ENCODE data around the gene CD58. TPM values are rescaled to one million over a fixed set of nuclear protein-coding genes. Genes with fewer than 3 reads are reported as not detected.
A peak's percentile ranks its signal among the peaks of the same experiment; 100 is the strongest.

The CD58 gene
- total RNA-seq, 1 experiment from 2014 or later: 8.2 TPM

DNA sequence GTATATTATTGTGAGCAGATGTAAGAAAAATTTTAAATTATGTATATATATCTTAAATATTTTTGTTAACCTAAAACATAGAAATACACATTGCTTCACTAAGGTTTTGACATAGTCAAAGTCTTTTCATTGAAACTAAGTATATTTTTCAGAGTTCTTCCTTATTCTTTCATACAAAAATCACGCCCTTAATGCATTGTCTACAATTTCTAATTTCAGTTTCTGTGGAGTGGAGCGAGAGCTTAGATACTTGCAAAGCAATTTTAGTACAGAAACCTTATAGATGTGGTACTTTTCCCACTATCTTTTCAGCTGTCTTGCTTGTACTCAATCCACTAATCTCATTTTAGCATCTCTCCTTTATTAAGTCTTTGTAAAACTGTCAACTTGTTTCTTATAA lies 63.2 kb downstream of the CD58 start:
- H3K4me3 ChIP-seq (ENCODE audit: low read depth, low read length, poor library complexity, severe bottlenecking): no peak overlapping the region
- CTCF ChIA-PET: no interaction called here
- intact Hi-C loops (cut with micrococcal nuclease; ENCODE audit: unreplicated experiment): no loop called here
- POLR2A ChIA-PET (ENCODE audit: low non-redundant PET): no interaction called here
- H3K36me3 ChIP-seq (ENCODE audit: insufficient read depth, low read length, poor library complexity, severe bottlenecking): no peaks in the 10 kb centered on the region
- BruUV-seq (replicated peaks): no TSS peak
- no peaks in the 10 kb centered on the region for H3K27me3 ChIP-seq (replicated peaks; ENCODE audit: insufficient read depth, low read depth, low read length, poor library complexity)
- H3K4me1 ChIP-seq (ENCODE audit: insufficient read depth, low read length, poor library complexity, severe bottlenecking): no peaks in the 10 kb centered on the region
- H3K9me3 ChIP-seq (ENCODE audit: low read depth, low read length, poor library complexity, severe bottlenecking): no peaks in the 10 kb centered on the region
- no peak for DNase-seq (ENCODE audit: low spot score)
- TF ChIP-seq EZH2 (IDR thresholded peaks at IDR 0.05; ENCODE audit: borderline replicate concordance, low read depth, low read length, poor library complexity, severe bottlenecking): no peak
- TF ChIP-seq, protein P1, sequence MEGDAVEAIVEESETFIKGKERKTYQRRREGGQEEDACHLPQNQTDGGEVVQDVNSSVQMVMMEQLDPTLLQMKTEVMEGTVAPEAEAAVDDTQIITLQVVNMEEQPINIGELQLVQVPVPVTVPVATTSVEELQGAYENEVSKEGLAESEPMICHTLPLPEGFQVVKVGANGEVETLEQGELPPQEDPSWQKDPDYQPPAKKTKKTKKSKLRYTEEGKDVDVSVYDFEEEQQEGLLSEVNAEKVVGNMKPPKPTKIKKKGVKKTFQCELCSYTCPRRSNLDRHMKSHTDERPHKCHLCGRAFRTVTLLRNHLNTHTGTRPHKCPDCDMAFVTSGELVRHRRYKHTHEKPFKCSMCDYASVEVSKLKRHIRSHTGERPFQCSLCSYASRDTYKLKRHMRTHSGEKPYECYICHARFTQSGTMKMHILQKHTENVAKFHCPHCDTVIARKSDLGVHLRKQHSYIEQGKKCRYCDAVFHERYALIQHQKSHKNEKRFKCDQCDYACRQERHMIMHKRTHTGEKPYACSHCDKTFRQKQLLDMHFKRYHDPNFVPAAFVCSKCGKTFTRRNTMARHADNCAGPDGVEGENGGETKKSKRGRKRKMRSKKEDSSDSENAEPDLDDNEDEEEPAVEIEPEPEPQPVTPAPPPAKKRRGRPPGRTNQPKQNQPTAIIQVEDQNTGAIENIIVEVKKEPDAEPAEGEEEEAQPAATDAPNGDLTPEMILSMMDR (conservative IDR thresholded peaks at IDR 0.05; ENCODE audit: low read depth, low read length): no peak
- no peak overlapping the region for H3K27ac ChIP-seq (ENCODE audit: low read depth, low read length, poor library complexity, severe bottlenecking)

- ChIA-PET CTCF (no interaction called here), POLR2A (ENCODE audit: low non-redundant PET) (no interaction called here)
- Histone ChIP-seq H3K36me3 (ENCODE audit: insufficient read depth, low read length, poor library complexity, severe bottlenecking) (no peaks in the 10 kb centered on the region), H3K4me3 (ENCODE audit: low read depth, low read length, poor library complexity, severe bottlenecking) (no peak overlapping the region), H3K27ac (ENCODE audit: low read depth, low read length, poor library complexity, severe bottlenecking) (no peak overlapping the region), H3K27me3 (replicated peaks; ENCODE audit: insufficient read depth, low read depth, low read length, poor library complexity) (no peaks in the 10 kb centered on the region), H3K4me1 (ENCODE audit: insufficient read depth, low read length, poor library complexity, severe bottlenecking) (no peaks in the 10 kb centered on the region), H3K9me3 (ENCODE audit: low read depth, low read length, poor library complexity, severe bottlenecking) (no peaks in the 10 kb centered on the region)
- BruUV-seq (replicated peaks): no TSS peak
- TF ChIP-seq, protein P1 (conservative IDR thresholded peaks at IDR 0.05; ENCODE audit: low read depth, low read length): no peak
- TF ChIP-seq EZH2 (IDR thresholded peaks at IDR 0.05; ENCODE audit: borderline replicate concordance, low read depth, low read length, poor library complexity, severe bottlenecking): no peak
- no peak for DNase-seq (ENCODE audit: low spot score)
- intact Hi-C loops (cut with micrococcal nuclease; ENCODE audit: unreplicated experiment): no loop called here
Observed at GRCh38 chr1:116506132-116507004, 64.5 kb downstream of the CD58 start.

GRCh38 chr1:116504308-116505156 lies 66.3 kb downstream of the CD58 start:
- Histone ChIP-seq H3K36me3 (ENCODE audit: insufficient read depth, low read length, poor library complexity, severe bottlenecking) (no peaks in the 10 kb centered on the region), H3K4me1 (ENCODE audit: insufficient read depth, low read length, poor library complexity, severe bottlenecking) (no peaks in the 10 kb centered on the region), H3K4me3 (ENCODE audit: low read depth, low read length, poor library complexity, severe bottlenecking) (no peak overlapping the region), H3K27me3 (replicated peaks; ENCODE audit: insufficient read depth, low read depth, low read length, poor library complexity) (no peaks in the 10 kb centered on the region), H3K9me3 (ENCODE audit: low read depth, low read length, poor library complexity, severe bottlenecking) (no peaks in the 10 kb centered on the region), H3K27ac (ENCODE audit: low read depth, low read length, poor library complexity, severe bottlenecking) (no peak overlapping the region)
- TF ChIP-seq, protein P1 (conservative IDR thresholded peaks at IDR 0.05; ENCODE audit: low read depth, low read length): no peak
- no peak for TF ChIP-seq EZH2 (IDR thresholded peaks at IDR 0.05; ENCODE audit: borderline replicate concordance, low read depth, low read length, poor library complexity, severe bottlenecking)
- CTCF ChIA-PET: no interaction called here
- intact Hi-C loops (cut with micrococcal nuclease; ENCODE audit: unreplicated experiment): no loop called here
- BruUV-seq (replicated peaks): no TSS peak
- POLR2A ChIA-PET (ENCODE audit: low non-redundant PET): no interaction called here
- DNase-seq (ENCODE audit: low spot score): peak; percentile 45

All from A673 (cell line).